Right kidney (tissue), 9 donors: ENCODE data around the gene TCEAL6.
A peak's percentile ranks its signal among the peaks of the same experiment; 100 is the strongest.
"Not testable (repeated sequence)": the region's sequence is repeated elsewhere in the genome, so short reads cannot be mapped to it uniquely, and the experiment has no call there.

Experiments used
- DNase-seq: peaks from one replicate; pipeline ENCODE4 v3.0.0-alpha.2; 2016
- long read RNA-seq, 8 donors: transcript quantifications; one replicate each; lab custom pipeline, GENCODE V29; 2026

The TCEAL6 gene
- long read RNA-seq, donor 1: 0 reads
- long read RNA-seq, donor 2: 0 reads
- long read RNA-seq, donor 3: 0 reads
- long read RNA-seq, donor 4: 0 reads
- long read RNA-seq, donor 5: 0 reads
- long read RNA-seq, donor 6: 0 reads
- long read RNA-seq, donor 7: 0 reads
- long read RNA-seq, donor 8: 0 reads

DNA sequence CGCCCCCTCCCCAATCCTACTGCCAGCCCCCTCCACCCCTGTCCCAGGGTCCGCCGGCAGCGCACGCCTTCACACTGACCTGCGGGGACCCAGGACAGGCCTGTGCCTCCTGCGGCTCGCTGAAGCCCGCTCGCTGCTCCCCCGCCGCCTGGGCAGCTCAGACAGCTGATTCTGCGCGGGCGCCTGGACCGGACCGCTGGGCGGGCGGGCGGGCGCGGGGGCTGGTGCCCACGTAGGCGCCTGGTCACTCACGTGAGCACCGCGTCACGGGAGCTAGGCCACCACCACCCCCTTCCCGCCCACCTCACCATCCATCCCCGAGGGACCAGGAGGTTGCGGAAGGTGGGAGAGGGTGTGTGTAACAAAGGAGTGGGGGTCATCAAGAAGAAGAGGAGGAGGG is at the start of gene TCEAL6:
Gene TCEAL6 (minus strand): TSS at position 208 of the 400 bp plus-strand sequence.
- not testable (repeated sequence) for DNase-seq

DNA sequence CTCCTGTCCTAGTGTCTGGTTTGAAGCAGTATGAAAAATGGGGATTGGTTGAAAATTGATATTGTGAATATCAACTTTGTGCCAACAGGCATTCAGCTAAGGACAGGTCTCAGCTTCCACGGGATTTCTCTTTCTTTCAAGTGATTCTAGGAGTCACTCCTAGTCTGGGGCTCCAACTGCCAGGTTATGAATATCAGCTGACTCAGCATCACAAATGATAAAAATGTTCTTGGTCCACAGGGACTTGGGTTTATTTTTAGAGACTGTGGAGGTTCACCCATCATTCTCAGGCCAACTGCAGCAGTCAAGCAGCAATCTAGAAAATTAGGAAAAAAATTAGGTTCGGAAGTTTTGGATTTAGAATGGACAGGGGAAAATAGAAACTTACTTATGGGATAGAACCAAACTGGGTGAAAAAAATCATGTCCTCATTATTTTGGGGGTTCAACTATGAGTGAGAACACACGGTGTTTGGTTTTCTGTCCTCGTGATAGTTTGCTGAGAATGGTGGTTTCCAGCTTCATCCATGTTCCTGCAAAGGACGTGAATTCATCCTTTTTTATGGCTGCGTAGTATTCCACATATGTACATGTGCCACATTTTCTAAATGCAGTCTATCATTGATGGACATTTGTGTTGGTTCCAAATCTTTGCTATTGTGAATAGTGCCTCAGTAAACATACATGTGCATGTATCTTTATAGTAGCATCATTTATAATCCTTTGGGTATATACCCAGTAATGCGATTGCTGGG is 43.9 kb upstream of the TCEAL6 start:
- DNase-seq: no peak

DNA sequence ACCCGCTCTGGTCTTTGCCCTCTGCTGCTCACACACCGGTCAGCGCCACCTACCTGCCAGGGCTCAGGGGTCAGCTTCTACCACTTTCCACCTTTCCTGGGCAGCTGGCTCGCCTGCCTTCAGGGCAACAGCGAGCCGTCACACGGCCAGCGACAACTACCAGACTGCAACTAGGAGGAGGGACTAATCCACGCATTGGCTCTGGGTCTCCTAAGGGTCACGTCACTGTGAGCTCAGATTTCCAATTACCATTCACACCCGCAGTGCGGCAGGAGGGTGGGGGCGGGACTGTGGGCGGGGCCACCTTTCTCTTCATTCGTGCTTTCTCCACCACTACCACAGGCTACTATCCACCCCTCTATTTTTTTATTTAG is 13.5 kb upstream of the TCEAL6 start, which contains the start of gene BEX5:
Gene BEX5 (minus strand): TSS at position 172 of the 374 bp plus-strand sequence. CDS start 1,712 bp downstream, outside the sequence.
- DNase-seq: no peak

DNA sequence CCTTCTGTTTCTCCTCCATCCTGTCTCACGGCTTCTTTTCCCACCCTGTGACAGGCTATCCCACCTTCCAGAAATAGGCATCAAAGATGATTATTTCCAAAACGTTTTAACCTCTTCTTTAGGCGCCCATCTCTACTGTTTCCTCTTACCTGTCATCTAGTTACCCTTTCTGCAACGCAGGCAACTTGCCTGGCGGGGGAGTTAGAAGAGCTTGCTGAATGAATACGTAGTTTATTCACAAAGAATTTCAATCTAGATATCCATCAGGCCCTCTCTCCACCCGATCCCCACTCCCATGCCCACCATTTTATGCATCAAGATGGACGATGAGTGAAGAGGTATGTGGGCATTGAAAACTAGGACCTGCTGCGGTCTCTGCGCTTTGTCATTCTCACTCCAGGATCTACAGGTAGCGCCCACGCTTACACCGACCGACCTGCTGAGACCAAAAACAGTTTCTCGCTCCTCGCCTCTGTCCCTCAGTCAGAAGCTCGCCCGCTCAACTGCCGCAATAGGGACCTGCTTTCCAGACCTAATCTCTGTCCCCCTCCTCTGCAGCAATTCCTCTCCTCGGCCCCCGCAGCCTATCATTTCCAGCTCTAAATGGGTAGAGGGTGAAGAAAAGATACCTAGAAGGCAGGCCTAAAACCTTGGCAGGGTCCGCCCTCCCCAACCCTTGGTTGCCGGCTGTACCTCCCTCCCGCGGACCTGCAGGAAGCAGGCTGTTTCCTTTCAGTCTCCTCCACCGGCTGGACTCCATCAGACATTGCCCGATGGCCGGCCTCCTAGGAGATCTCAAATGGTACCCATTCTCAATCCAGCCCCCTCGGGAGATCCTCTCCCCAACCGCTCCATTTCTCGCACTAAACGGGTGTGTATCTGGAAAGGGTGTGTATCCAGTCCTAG is 12.9 kb upstream of the TCEAL6 start:
- DNase-seq: peak; percentile 65

DNA sequence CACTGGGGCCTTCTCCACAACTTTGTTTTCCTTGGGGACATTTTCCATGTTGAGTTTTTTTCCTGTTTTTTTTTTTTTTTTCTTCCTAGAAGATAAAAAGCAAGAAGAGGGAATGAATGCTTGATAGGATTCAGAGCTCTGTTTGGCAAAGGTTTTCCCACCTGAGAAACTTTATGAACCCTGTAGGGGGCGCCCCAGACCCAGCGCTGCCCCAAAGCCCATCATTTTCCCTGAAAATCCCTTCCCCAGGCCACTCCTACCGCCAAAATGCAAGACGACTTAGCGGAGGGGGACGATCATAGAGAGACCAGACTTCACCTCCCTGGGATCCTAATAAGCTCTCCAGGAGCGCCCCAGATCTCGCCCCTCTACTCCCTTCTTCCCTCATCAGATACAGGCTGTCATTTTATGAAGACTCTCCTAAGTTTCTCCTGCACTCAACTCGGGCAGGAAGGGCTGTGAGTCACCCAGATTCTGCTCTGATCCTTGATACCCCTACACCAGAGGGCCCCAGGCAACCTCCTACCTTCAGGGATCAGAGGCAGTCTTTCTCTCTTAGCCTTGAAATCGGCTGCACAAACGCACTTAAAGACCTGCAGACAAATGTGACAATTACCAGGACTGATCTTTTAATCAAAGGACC is 12.1 kb upstream of the TCEAL6 start:
- DNase-seq: peak; percentile 21

DNA sequence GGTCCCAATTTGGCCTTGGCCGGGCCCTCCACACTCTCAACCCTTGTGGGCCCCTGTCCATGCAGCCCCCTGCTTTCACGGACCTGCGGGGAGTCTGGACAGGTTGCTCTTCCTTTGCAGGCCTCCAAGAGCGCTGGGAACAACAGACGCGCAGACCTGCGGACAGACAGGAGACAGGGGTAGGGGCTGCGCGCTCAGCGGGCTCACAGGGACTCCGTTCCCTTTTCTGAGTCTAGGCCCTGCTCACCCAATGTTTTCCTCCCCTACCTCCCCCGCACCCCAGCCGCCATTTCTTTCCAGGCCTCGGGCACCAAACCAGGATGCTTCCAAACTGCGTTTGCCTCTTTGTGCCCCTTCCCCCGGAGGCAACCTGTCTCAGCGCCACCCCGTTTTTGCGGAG is 650 bp downstream of the TCEAL6 start:
- DNase-seq: not testable (repeated sequence)

DNA sequence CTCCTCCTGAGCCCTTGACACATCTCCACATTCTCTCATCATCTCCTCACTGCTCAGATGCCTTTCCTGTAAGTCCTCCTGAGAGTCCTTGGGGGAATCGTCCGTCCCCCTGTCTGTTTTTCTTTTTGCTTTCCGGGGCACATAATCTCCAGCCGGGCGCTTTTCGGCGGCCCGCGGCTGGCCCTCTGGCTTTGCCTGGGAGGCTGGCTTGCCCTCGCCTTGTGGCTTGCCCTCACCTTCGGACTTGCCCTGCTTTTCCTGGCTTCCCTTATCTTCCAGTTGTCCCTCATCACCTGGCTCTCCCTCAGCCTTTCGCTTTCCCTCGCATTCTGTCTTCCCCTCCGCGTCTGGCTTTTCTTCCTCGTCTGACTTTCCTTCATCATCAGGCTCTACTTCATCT is 1.4 kb downstream of the TCEAL6 start:
- not testable (repeated sequence) for DNase-seq

DNA sequence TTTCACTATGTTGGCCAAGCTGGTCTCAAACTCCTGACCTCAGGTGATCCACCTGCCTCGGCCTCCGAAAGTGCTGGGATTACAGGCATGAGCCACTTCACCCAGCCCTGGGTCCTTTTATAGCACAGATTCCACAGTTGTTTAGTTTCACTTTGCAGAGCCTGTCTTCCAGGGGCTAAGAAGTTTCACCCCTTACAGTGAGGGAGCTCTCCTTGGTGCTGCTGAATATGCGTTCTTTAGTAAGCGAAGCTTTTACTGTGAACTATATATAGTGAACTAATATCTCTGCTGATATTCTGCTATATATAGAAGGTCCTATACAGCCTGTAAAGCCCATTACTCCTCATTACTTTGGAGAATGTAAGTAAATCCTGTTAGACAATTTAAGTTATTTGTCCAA is 4.2 kb downstream of the TCEAL6 start:
- no peak for DNase-seq

DNA sequence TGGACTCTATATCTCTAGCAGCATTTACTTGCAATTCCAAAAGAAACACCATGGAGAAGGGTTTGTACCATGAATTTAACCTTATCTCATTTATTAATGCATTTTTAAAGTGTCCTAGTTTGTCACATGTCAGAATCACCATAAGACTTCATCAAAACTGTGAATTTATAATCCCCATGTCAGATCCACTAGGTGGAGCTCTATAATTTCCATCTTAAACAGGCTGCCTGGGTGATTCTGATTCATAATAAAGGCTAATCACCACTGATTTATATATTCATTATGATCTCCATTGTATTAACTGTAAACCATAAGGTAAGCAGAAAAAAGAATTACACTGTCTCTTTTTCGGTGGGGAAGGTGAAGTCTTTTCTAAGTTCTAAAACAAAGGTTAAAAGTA is 12.8 kb downstream of the TCEAL6 start:
- no peak for DNase-seq

DNA sequence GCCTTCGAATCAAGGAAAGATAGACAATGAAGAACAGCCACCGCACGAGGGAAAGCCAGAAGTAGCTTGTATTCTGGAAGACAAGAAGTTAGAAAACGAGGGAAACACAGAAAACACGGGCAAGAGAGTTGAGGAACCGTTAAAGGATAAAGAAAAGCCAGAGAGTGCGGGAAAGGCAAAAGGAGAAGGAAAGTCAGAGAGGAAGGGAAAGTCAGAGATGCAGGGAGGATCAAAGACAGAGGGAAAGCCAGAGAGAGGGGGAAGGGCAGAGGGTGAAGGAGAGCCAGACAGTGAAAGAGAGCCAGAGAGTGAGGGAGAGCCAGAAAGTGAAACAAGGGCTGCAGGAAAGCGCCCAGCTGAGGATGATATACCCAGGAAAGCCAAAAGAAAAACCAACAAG is 15.4 kb downstream of the TCEAL6 start:
- no peak for DNase-seq

DNA sequence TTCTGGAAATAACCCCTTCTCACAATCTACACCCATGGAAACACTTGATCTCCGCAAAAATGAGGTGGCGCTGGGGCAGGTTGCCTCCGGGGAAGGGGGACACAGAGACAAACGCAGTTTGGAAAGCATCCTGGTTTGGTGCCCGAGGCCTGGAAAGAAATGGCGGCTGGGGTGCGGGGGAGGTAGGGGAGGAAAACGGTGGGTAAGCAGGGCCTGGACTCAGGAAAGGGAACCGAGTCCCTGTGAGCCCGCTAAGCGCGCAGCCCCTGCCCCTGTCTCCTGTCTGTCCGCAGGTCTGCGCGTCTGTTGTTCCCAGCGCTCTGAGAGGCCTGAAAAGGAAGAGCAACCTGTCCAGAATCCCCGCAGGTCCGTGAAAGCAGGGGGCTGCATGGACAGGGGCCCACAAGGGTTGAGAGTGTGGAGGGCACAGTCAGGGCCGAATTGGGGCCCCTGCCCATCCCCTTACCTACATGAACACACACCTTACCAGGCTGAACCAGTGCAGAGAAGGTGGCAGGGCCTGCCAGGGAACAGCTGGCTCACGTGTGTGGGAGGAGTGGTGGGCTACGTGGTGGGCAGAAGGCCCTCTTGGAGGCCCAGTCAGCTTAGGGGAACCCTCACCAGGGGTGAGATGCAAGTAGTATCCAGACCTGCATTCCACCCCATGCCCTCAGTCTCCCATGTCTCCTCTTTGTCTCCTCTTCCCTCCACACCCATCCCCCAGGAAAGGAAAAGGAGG is 16.0 kb downstream of the TCEAL6 start:
- DNase-seq: peak; percentile 16

DNA sequence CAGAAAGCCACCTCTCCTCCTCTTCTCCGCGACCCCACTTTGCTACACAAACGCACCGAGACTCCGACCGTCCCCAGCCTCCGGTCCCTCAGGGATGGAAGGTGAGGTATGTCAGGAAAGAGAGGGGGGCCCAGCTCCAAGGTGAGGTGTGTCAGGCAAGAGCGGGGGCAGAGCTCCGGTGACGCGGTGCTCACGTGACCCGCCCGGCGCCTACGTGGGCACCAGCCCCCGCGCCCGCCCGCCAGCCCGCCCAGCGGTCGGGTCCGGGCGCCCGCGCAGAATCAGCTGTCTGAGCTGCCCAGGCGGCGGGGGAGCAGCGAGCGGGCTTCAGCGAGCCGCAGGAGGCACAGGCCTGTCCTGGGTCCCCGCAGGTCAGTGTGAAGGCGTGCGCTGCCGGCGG is 16.8 kb downstream of the TCEAL6 start, which contains the start of gene TCEAL2:
Gene TCEAL2 (plus strand): TSS at position 244 of the 400 bp plus-strand sequence. CDS start 1,152 bp downstream, outside the sequence.
- DNase-seq: peak; percentile 42

DNA sequence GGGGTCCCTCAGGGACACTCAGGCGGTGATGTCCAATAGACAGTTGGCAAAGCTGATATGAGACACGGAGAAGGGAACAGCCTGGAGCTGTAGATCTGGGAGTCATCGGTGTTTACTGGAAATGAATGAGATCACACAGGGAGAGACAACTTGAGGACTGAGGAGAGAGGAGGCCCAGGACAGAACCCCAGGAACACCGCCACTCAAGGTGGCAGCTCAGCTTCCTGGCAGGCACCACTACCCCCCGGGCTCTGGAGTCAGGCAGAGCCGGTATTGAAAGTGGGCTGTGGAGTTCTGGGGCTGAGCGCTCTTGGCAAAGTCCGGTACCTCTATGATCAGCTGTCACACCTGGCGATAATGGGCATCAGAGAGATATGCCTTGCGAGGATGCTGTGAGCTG is 17.3 kb downstream of the TCEAL6 start:
- DNase-seq: not testable (repeated sequence)

DNA sequence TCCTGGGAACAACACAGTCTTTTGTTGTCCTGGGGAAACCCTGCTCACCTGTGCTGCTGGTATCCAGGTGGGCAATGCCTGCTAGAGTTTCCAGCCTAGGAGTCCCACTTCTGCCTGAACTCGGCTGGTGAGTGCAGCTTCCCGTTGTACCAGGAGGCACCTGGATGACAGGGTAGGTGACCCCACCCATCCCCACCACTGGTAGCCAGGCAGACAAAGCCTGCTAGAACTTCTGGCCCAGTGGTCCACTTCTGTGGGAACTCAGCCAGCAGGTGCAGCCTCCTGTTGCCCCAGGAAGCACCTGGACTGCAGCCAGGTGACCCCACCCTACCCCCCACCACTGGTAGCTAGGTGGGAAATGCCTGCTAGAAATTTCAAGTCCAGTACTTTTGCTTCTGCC is 26.5 kb downstream of the TCEAL6 start:
- no peak for DNase-seq

DNA sequence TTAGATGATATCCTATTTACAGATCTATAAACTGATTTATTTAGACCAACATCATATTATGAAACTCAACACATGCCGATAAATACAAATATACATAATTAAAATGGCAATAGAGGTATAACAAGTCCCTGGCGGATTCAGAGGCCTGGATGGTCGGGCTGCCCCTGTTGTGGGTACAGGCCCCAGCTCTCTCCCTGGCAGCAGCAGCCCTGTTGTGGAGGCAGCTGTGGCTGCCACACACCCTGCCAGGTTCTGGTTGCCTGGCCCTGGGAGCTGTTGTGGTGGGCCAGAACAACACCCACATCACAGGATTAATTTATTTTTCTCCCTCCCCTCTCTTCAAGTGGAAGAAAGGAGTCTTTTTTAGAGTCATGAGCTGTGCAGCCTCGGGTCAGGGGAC is 28.9 kb downstream of the TCEAL6 start:
- no peak for DNase-seq
